K562 (cell line): ENCODE measurements around the gene MALAT1. TPM values are rescaled to one million over a fixed set of nuclear protein-coding genes. Genes with fewer than 3 reads are reported as not detected.

Source experiments
- ESRRB ChIP-seq: fragments of 250-450 bp; sonication (Bioruptor Pico); IDR thresholded peaks from 2 replicates; pipeline ENCODE4 v1.5.0; 2020; ENCODE audit warnings: mild to moderate bottlenecking, moderate library complexity, borderline replicate concordance
- ETV6 ChIP-seq, 3 experiments: fragments of 150-350 bp in 1 of 3; sonication (generic) in 1 of 3; formaldehyde crosslinking in 1 of 3; IDR thresholded peaks; 2 replicates each; pipeline versions ENCODE4 v1.6.1 to v1.8.0; 2014 to 2022; ENCODE audit warnings: borderline replicate concordance in 2 of 3, low read depth in 2 of 3, antibody characterized with exemption in 1 of 3, low read length in 1 of 3, mild to moderate bottlenecking in 1 of 3, missing genetic modification reagents in 1 of 3
- FOXJ2 ChIP-seq: fragments of 200-800 bp; sonication (Bioruptor generic); IDR thresholded peaks from 2 replicates; pipeline ENCODE4 v1.6.1; 2016; ENCODE audit warnings: missing genetic modification characterization, missing compliant biosample characterization
- NR2C2 ChIP-seq, 2 experiments: fragments of 200-800 bp in 1 of 2; sonication (Bioruptor generic) in 1 of 2; sonication (generic) in 1 of 2; formaldehyde crosslinking in 1 of 2; IDR thresholded peaks; 2 replicates each; pipeline versions ENCODE4 v1.6.1 to v1.8.0; 2016 to 2022; ENCODE audit warnings: mild to moderate bottlenecking in 1 of 2, missing compliant biosample characterization in 1 of 2, missing genetic modification characterization in 1 of 2, missing genetic modification reagents in 1 of 2
- PBX2 ChIP-seq, 2 experiments: IDR thresholded peaks in 1 of 2; conservative IDR thresholded peaks in 1 of 2; 2 replicates each; pipeline ENCODE4 v1.6.1; 2016; ENCODE audit warnings: low read depth in 2 of 2, mild to moderate bottlenecking in 1 of 2, missing compliant biosample characterization in 1 of 2, missing genetic modification characterization in 1 of 2, moderate library complexity in 1 of 2
- polyA plus RNA-seq, 8 experiments: library from polyadenylated mRNA; depleted of rRNA in 4 of 8; stranded (reverse) in 5 of 8; unstranded in 3 of 8; fragments of >200 nt; fragmentation: Nextera tagmentation in 2 of 8; fragmentation: Illumina TruSeq in 1 of 8; extraction: Ambion mirVana in 2 of 8; extraction: Trizol in 1 of 8; gene quantifications; 2 replicates each; pipeline versions ENCODE4 v1.2.1 to v1.2.3, GENCODE V29; 2011 to 2014; ENCODE audit warnings: inconsistent platforms in 1 of 8, missing spikeins in 1 of 8
- total RNA-seq, 7 experiments: library from RNA; depleted of rRNA in 6 of 7; stranded (reverse); fragments of >200 nt in 6 of 7; fragmentation: Illumina TruSeq in 2 of 7; extraction: Trizol in 2 of 7; gene quantifications; 2 replicates each; pipeline versions ENCODE4 v1.2.1 to v1.2.3, GENCODE V29; 2011 to 2021; ENCODE audit warnings: low replicate concordance in 1 of 7
- TF ChIP-seq, protein P1 (sequence below): sonication (generic); formaldehyde crosslinking; IDR thresholded peaks from 2 replicates; pipeline ENCODE4 v1.8.0; 2022; ENCODE audit warnings: mild to moderate bottlenecking, missing genetic modification reagents
- TF ChIP-seq, protein P2 (sequence below): fragments of 250-450 bp; sonication (Bioruptor Pico); IDR thresholded peaks from 2 replicates; pipeline ENCODE4 v1.4.0; 2020

The MALAT1 gene
- total and polyA plus RNA-seq, 9 of the 15 experiments (the other 6 are each of a cell fraction or from before 2014, with no cell fraction given): 363 to 8,715 (median 2,351) TPM

DNA sequence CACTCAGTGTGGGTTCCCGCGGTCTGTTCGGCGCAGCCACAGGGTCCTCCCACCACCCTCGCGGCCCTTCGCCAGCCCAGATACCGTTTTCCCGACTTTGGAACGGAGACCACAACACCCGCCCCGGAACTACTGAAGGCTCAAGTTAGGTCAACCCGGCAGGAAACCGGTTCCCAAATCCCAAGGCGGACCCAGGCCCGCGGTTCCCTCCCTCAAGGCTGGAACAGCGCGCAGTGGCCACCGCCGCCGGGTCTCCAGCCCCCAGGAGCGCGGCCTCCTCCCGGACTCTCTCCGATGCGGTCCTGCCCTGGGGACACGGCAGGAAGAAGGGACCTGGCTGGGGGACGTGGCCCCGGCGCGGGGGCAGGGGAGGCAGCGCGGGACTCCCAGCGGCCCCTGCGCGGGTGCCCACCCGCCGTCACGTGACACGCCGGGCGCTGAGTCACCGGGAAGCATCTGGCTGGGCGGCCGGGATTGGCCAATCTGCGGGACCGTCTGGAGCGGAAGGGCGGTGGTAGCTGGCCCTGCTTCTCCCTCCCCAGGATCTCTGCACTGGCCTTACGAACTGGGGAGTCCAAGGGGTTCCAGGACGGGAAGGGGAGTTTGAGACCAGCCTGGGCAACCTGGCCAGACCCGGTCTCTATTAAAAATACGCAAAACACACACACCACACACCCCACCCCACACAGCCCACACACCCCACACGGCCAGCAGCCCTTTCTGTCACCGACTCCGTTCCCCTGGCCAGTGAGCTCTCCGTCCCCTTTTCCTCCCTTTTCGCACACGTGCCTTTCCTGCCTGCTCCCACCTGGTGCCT is 21.5 kb upstream of the MALAT1 start (continued):
- TF ChIP-seq PBX2 (CRISPR knock-in tag; IDR thresholded peaks at IDR 0.05; ENCODE audit: low read depth) (no peak), PBX2 (tag; conservative IDR thresholded peaks at IDR 0.05; ENCODE audit: low read depth) (no peak; the same call in 1 of the 2 replicates), FOXJ2 (tag) (0 out of 2 replicates have a peak, but pooled peaks have one; percentile 61), NR2C2 (CRISPR knock-in tag; IDR thresholded peaks at IDR 0.05) (no peak), NR2C2 (tag; IDR thresholded peaks at IDR 0.05) (peak; percentile 95), ESRRB (no peak), ETV6 (IDR thresholded peaks at IDR 0.05; ENCODE audit: borderline replicate concordance in 1 of 2, low read depth in 2 of 2, low read length in 1 of 2) (peak in 1 of 2 experiments; percentile 43; a peak in 1 of 4 replicates), ETV6 (CRISPR knock-in tag; IDR thresholded peaks at IDR 0.05; ENCODE audit: borderline replicate concordance) (no peak; the same call in 1 of the 2 replicates)
- TF ChIP-seq, protein P1, sequence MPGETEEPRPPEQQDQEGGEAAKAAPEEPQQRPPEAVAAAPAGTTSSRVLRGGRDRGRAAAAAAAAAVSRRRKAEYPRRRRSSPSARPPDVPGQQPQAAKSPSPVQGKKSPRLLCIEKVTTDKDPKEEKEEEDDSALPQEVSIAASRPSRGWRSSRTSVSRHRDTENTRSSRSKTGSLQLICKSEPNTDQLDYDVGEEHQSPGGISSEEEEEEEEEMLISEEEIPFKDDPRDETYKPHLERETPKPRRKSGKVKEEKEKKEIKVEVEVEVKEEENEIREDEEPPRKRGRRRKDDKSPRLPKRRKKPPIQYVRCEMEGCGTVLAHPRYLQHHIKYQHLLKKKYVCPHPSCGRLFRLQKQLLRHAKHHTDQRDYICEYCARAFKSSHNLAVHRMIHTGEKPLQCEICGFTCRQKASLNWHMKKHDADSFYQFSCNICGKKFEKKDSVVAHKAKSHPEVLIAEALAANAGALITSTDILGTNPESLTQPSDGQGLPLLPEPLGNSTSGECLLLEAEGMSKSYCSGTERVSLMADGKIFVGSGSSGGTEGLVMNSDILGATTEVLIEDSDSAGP (CRISPR knock-in tag): no peak
- TF ChIP-seq, protein P2, sequence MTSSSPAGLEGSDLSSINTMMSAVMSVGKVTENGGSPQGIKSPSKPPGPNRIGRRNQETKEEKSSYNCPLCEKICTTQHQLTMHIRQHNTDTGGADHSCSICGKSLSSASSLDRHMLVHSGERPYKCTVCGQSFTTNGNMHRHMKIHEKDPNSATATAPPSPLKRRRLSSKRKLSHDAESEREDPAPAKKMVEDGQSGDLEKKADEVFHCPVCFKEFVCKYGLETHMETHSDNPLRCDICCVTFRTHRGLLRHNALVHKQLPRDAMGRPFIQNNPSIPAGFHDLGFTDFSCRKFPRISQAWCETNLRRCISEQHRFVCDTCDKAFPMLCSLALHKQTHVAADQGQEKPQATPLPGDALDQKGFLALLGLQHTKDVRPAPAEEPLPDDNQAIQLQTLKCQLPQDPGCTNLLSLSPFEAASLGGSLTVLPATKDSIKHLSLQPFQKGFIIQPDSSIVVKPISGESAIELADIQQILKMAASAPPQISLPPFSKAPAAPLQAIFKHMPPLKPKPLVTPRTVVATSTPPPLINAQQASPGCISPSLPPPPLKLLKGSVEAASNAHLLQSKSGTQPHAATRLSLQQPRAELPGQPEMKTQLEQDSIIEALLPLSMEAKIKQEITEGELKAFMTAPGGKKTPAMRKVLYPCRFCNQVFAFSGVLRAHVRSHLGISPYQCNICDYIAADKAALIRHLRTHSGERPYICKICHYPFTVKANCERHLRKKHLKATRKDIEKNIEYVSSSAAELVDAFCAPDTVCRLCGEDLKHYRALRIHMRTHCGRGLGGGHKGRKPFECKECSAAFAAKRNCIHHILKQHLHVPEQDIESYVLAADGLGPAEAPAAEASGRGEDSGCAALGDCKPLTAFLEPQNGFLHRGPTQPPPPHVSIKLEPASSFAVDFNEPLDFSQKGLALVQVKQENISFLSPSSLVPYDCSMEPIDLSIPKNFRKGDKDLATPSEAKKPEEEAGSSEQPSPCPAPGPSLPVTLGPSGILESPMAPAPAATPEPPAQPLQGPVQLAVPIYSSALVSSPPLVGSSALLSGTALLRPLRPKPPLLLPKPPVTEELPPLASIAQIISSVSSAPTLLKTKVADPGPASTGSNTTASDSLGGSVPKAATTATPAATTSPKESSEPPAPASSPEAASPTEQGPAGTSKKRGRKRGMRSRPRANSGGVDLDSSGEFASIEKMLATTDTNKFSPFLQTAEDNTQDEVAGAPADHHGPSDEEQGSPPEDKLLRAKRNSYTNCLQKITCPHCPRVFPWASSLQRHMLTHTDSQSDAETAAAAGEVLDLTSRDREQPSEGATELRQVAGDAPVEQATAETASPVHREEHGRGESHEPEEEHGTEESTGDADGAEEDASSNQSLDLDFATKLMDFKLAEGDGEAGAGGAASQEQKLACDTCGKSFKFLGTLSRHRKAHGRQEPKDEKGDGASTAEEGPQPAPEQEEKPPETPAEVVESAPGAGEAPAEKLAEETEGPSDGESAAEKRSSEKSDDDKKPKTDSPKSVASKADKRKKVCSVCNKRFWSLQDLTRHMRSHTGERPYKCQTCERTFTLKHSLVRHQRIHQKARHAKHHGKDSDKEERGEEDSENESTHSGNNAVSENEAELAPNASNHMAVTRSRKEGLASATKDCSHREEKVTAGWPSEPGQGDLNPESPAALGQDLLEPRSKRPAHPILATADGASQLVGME: 0 out of 2 replicates have a peak, but pooled peaks have one; percentile 12
